Activated effector memory CD4-positive, alpha-beta T cell treated with anti-CD3 and anti-CD28 coated beads, Interleukin-2, amount 50 U/mL, for 16 hours (primary cell): ENCODE results near the gene LILRA2.
A peak's percentile ranks its signal among the peaks of the same experiment; 100 is the strongest.
"Not testable (repeated sequence)": the region's sequence is repeated elsewhere in the genome, so short reads cannot be mapped to it uniquely, and the experiment has no call there.

Source experiments
- DNase-seq: peaks from one replicate; pipeline ENCODE4 v3.0.0-alpha.2; 2020

The LILRA2 gene

DNA sequence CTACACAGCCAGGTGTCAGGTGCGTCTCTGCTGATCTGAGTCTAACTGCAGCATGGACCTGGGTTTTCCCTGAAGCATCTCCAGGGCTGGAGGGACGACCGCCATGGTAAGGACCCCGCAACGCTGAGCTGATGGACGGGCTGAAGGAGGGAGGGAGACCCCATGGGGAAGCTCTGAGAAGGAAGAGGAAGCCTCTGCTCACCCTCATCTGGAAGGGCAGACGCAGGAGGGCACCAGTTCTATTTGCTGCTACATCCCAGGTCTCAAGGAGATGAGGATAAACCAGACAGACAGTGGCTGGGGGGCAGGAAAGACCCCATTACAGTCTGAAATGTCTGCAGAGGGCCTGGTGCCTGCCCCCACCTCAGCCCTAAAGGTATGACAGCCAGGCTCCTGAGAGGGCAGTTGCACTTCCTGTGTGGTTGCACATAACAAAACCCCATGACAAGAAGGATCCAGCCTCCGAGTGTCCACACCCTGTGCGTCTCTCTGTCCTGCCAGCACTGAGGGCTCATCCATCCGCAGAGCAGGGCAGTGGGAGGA, at the start of gene LILRA2:
Gene LILRA2, plus strand, starts transcription at position 461 of the 543 bp plus-strand sequence. CDS start 89 bp downstream, outside the sequence.
- DNase-seq = no peak

DNA sequence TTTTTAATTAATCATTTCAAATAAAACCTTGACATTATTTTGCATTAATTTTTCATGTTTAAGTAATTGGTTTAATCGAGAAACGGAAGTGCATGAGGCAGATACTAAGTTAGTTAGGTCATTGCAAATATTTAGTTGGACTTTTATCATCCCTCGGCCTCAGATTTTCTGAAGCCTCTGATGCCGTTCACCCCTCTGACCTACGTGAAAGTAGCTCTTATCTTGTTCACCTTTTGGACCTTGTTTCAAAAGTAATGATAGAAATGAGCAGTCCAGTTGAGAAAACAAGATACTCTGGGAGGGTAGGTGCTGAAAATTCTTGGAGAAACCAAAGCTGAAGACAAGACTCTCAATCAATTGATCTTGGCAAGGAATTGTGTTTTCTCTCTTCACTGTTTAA, 48.0 kb upstream of the LILRA2 start:
- no peak for DNase-seq

- DNase-seq = peak; percentile 33
These were observed 46.6 kb upstream of the LILRA2 start for GRCh38 chr19:54526972-54527371.

GRCh38 chr19:54530866-54531265, 42.7 kb upstream of the LILRA2 start:
- DNase-seq = no peak

GRCh38 chr19:54532528-54532927, 41.1 kb upstream of the LILRA2 start:
- DNase-seq = peak; percentile 22

GRCh38 chr19:54533476-54533875, 40.1 kb upstream of the LILRA2 start:
- peak; percentile 9 for DNase-seq

GRCh38 chr19:54534156-54534555, 39.4 kb upstream of the LILRA2 start:
- DNase-seq = peak; percentile 27

DNA sequence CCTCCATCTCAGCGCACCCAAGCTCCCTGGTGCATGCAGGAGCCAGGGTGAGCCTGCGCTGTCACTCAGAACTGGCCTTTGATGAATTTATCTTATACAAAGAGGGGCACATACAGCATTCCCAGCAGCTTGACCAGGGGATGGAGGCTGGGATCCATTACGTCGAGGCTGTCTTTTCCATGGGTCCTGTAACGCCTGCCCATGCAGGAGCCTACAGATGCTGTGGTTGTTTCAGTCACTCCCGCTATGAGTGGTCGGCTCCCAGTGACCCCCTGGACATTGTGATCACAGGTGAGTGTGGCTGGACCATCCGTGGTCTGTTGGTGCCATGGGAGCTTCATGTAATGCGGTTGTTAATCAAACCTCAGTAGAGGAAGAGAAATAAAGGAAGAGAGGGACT, 38.0 kb upstream of the LILRA2 start:
- peak; percentile 51 for DNase-seq

- no peak for DNase-seq
These were observed 36.6 kb upstream of the LILRA2 start for GRCh38 chr19:54536956-54537355.

DNA sequence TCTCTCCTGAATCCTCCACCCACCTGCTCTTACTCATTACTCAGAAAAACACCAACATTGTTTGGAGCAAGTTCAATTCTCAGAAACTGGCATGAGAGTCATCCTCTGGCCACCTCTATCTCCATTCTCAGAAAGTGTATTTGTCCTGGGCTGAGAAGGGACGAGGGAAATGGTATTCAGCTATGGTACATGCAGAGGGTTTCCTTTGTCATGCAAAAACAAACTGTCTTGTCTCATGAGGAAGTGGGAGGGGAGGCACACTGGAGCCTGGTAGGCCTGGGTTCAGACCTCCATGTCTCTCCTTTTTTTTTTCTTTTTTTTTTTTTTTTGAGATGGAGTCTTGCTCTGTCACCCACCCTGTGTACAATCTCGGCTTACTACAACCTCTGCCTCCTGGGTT, 31.9 kb upstream of the LILRA2 start:
- DNase-seq = no peak

DNA sequence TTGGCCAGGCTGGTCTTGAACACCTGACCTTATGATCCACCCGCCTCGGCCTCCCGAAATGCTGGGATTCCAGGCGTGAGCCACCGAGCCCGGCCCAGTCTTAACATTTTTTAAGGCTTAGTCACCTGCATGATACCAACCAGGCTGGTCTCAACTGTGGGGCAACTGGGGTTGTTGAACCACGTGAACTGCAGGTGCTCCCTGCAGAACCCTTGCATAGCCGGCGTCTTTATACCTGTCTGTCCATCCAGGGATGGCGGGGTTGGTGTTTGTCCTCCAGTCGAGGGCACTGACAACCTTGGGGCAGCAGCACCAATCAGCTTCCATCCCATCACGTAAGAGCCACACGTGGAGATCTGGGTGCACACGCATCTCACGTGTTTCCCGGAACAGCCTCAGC, 24.8 kb upstream of the LILRA2 start:
- DNase-seq = no peak

DNA sequence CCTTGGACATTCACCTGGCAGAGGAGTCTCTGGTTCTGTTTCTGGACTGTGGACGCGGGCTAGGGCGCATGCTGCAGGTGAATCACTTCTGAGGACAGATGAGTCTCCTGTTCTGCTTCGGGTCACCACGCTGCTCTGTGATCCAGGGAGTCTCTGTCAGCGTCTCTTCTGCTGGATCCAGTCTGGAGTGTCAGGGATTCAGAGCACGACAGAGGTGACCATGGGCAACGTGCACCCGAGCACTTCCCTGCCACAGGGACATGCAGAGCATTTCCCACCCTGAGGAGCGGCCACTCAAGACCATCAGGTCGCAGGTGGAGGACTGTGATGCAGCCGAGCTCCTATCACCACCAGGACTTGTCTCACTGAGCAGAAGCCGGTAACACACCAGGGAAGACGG, 24.4 kb upstream of the LILRA2 start:
- DNase-seq = no peak

DNA sequence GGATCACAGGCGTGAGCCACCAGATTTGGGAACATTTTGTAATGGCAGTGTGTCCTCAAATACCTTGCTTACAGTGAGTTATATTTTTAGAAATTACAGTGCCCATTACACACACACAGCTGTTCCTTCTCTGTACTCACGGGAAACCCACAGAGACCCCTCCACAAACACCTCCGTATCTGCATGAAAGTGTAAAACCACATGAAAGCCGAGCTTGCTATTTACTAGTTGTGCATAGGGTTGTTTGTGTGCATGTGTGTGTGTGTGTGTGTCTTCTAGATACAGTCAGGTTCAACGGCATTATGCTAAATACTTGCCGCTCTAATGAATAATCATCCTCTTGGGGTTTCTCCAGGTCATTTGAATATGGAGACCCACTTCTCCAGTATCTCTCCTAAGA, 22.3 kb upstream of the LILRA2 start:
- DNase-seq = no peak

DNA sequence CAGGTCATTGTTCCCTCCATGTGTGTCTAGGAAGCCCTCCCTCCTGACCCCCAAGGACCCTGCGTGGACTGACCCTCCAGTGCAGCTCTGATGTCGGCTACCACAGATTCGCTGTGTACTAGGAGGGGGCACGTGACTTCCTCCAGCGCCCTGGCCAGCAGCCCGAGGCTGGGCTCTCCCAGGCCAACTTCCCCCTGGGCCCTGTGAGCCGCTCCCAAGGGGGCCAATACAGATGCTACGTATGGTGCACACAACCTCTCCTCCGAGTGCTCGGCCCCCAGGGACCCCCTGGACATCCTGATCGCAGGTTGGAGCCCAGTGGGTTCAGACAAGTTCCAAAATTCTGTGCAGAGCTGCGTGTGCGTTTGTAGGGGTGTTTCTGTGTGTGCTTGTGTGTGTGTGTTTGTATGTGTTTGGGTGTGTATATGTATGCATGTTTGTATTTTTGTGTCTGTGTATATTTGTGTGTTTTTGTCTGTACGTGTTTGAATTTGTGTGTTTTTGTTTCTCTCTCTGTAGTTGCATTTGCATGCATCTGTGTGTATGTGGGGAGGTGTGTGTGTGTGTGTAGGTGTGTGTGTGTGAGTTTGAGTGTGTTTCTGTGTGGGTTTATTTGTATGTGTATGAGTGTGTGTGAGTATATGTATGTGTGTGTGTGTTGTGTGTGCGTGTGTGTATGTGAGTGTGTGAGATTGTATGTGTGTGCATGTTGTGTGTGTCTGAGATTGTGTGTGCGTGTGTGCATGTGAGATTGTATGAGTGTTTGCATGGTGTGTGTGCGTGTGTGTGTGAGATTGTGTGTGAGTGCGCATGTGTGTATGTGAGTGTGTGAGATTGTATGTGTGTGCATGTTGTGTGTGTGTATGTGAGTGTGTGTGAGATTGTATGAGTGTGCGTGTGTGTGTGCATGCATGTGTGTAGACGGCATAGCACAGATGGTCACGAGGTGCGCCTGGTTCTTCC, 21.4 kb upstream of the LILRA2 start:
- DNase-seq = no peak

GRCh38 chr19:54552913-54553310, 20.7 kb upstream of the LILRA2 start:
- no peak for DNase-seq

GRCh38 chr19:54554006-54554405, 19.6 kb upstream of the LILRA2 start:
- DNase-seq = no peak

DNA sequence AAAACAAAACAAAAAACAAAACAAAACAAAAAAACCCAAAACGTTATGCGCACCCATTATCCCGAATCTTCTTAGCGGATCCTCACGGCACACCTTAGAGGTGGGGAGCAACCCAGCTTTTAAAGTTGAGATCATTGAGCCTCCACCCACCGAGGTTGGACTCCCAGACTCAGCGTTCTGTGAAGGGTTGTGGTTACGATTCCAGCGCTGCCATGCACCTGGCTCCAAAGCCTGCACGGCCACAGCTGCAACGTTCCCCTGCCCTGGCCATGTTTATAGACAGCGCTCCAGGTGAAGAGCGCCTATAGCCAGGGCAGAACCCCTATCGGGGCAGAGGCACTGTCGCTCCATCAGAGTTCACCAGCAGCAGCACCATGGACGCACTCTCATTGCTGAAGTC, 18.7 kb upstream of the LILRA2 start:
- no peak for DNase-seq

DNA sequence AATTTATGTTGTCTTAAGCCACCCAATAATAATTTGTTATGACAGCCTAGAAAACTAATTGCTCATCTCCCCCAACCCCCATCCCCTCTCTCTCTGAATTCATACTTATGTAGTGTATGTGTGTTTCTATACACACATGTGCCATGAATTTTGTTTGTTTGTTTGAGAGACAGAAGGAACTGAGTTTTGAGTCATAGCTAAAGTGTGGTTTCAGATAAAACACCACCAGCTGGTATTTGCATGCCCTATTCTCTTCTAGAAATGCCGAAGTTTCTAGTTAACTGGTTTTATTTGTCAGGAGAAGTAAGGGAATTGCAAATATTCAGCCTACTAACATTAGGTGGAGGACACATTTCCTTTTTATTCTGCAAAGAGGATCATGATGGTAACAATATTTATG, 17.4 kb upstream of the LILRA2 start:
- no peak for DNase-seq

DNA sequence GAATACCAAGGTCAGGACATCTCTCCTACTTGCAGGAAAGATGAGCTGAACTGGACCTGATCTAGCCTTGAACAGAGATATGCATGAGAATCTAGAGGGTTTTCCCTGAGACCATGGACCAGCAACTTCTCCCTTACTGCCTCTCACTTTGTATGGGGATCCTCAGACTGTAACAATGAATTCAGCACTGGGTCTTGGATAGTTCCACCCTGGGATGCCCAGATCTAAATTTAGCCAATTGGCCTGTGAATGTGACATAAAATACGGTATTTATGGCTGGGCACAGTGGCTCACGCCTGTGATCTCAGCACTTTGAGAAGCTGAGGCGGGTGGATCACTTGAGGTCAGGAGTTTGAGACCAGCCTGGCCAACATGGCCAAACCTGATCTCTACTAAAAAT, 15.3 kb upstream of the LILRA2 start:
- no peak for DNase-seq

DNA sequence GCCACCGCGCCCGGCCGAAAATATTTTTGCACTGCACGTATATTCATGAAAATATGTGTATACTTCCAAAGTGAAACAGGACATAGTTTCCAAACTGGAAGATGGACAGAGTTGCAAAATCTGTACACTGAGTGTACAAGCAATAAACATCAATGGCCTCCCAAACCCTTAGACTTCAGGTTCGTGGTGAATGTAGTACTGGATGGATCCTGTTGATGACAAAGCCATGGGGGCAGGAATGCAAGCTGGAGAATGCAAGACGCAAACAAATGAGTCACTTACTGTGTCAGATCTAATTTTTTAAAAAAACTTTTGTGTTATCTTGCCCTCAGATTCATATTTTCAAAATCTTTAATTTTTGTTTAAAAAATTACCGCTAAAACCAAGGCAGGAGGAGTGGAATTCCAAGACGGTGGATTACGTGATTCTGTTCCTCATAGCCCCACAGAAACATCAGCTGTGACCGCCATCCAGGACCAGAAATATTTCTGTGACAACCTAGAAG, 12.7 kb upstream of the LILRA2 start:
- DNase-seq = no peak

- no peak for DNase-seq
These were observed 11.8 kb upstream of the LILRA2 start for GRCh38 chr19:54561840-54562239.

- DNase-seq = not testable (repeated sequence)
These were observed 10.4 kb upstream of the LILRA2 start for GRCh38 chr19:54563206-54563605.

- no peak for DNase-seq
These were observed 3.3 kb upstream of the LILRA2 start for GRCh38 chr19:54570316-54570715.
